Osteoblast (primary cell): ENCODE measurements around the gene PHTF1. TPM values are rescaled to one million over a fixed set of nuclear protein-coding genes. Genes with fewer than 3 reads are reported as not detected.

Experiments used
- DNase-seq: peaks from one replicate; pipeline ENCODE4 v3.0.0; 2011; ENCODE audit warnings: low spot score, mixed read lengths; ENCODE audit not compliant: insufficient read length; ENCODE audit errors: missing footprints
- H2AFZ ChIP-seq: 2 replicates; pipeline ENCODE4 v1.6.0; 2011; ENCODE audit warnings: mild to moderate bottlenecking, low read length
- H3K27ac ChIP-seq: 2 replicates; pipeline ENCODE4 v1.5.1; 2011; ENCODE audit warnings: mild to moderate bottlenecking, low read depth, low read length, moderate library complexity
- H3K27me3 ChIP-seq: 2 replicates; pipeline ENCODE4 v1.6.0; 2012; ENCODE audit warnings: mild to moderate bottlenecking, control low read depth, inconsistent platforms, low read length, moderate library complexity; ENCODE audit not compliant: insufficient read depth
- H3K36me3 ChIP-seq: 2 replicates; pipeline ENCODE4 v1.5.1; 2011; ENCODE audit warnings: mild to moderate bottlenecking, low read length, control low read depth, moderate library complexity; ENCODE audit not compliant: insufficient read depth
- H3K4me1 ChIP-seq: 2 replicates; pipeline ENCODE4 v1.5.1; 2011; ENCODE audit warnings: mild to moderate bottlenecking, low read length, control low read depth, moderate library complexity; ENCODE audit not compliant: insufficient read depth
- H3K4me2 ChIP-seq: 2 replicates; pipeline ENCODE4 v1.6.0; 2011; ENCODE audit warnings: mild to moderate bottlenecking, low read length; ENCODE audit not compliant: insufficient read depth
- H3K4me3 ChIP-seq: fragments of 200-600 bp; sonication (generic); 3 replicates; pipeline ENCODE4 v1.5.1; 2012; ENCODE audit warnings: mild to moderate bottlenecking, low read length, inconsistent platforms; ENCODE audit not compliant: insufficient read depth
- H3K79me2 ChIP-seq: 2 replicates; pipeline ENCODE4 v1.6.0; 2012; ENCODE audit warnings: mild to moderate bottlenecking, low read length, control low read depth, inconsistent platforms; ENCODE audit not compliant: insufficient read depth
- H3K9me3 ChIP-seq: 2 replicates; pipeline ENCODE4 v1.5.1; 2011; ENCODE audit warnings: low read depth, low read length, control low read depth
- H4K20me1 ChIP-seq: 2 replicates; pipeline ENCODE4 v1.6.0; 2012; ENCODE audit warnings: mild to moderate bottlenecking, low read length, control low read depth; ENCODE audit not compliant: insufficient read depth
- CTCF ChIP-seq: IDR thresholded peaks from 2 replicates; pipeline ENCODE4 v1.5.1; 2011; ENCODE audit warnings: mild to moderate bottlenecking, low read depth, low read length, moderate library complexity; ENCODE audit errors: extremely low read depth
- total RNA-seq: library from RNA; depleted of rRNA; stranded (reverse); fragments of >200 nt; gene quantifications from 2 replicates; pipeline ENCODE4 v1.2.3, GENCODE V29; 2012

The PHTF1 gene
- total RNA-seq, 1 donor: 41.6 TPM

GRCh38 chr1:113763661-113764060 is 4.4 kb upstream of the PHTF1 start:
- Histone ChIP-seq H3K4me1 (peaks cover 7% of the 10 kb centered on the region), H3K79me2 (peaks cover 3% of the 10 kb centered on the region), H3K36me3 (peaks cover 24% of the 10 kb centered on the region), H4K20me1 (no peaks in the 10 kb centered on the region), H3K4me2 (no peak overlapping the region), H2AFZ (no peak overlapping the region), H3K9me3 (no peaks in the 10 kb centered on the region), H3K27me3 (no peaks in the 10 kb centered on the region), H3K4me3 (no peak overlapping the region), H3K27ac (no peak overlapping the region)
- no peak for TF ChIP-seq CTCF
- DNase-seq: no peak

- Histone ChIP-seq H3K79me2 (peaks cover 19% of the 10 kb centered on the region), H4K20me1 (no peaks in the 10 kb centered on the region)
Observed at GRCh38 chr1:113761937-113762336, 2.7 kb upstream of the PHTF1 start.

GRCh38 chr1:113760102-113761080 is 1.1 kb upstream of the PHTF1 start:
- Histone ChIP-seq H3K36me3 (peaks cover 2% of the 10 kb centered on the region), H4K20me1 (peaks cover 3% of the 10 kb centered on the region), H3K9me3 (no peaks in the 10 kb centered on the region), H3K4me2 (peak overlapping the region; percentile 95), H3K4me3 (peak overlapping the region; percentile 89), H3K4me1 (peaks cover 14% of the 10 kb centered on the region), H3K27ac (peak overlapping the region; percentile 96), H3K79me2 (peaks cover 32% of the 10 kb centered on the region), H2AFZ (peak overlapping the region; percentile 95), H3K27me3 (no peaks in the 10 kb centered on the region)
- no peak for TF ChIP-seq CTCF
- no peak for DNase-seq

More at GRCh38 chr1:113761937-113762336, 2.7 kb upstream of the PHTF1 start:
- Histone ChIP-seq H2AFZ (no peak overlapping the region), H3K4me2 (no peak overlapping the region), H3K27me3 (no peaks in the 10 kb centered on the region), H3K9me3 (no peaks in the 10 kb centered on the region), H3K4me3 (no peak overlapping the region), H3K36me3 (peaks cover 17% of the 10 kb centered on the region), H3K4me1 (peaks cover 14% of the 10 kb centered on the region), H3K27ac (no peak overlapping the region)
- no peak for DNase-seq
- no peak for TF ChIP-seq CTCF

GRCh38 chr1:113758631-113759332 is 504 bp downstream of the PHTF1 start:
- Histone ChIP-seq H3K36me3 (peaks cover 6% of the 10 kb centered on the region), H3K27me3 (no peaks in the 10 kb centered on the region), H4K20me1 (peaks cover 3% of the 10 kb centered on the region), H3K4me3 (peak overlapping the region; percentile 89), H2AFZ (peak overlapping the region; percentile 79), H3K4me2 (peak overlapping the region; percentile 95), H3K4me1 (peaks cover 14% of the 10 kb centered on the region), H3K9me3 (no peaks in the 10 kb centered on the region), H3K27ac (peak overlapping the region; percentile 96), H3K79me2 (peaks cover 42% of the 10 kb centered on the region)
- DNase-seq: peak; percentile 68
- no peak for TF ChIP-seq CTCF
